ENCODE measurements around the gene FAM153A.
"Not testable (repeated sequence)": the region's sequence is repeated elsewhere in the genome, so short reads cannot be mapped to it uniquely, and the experiment has no call there.

Gene FAM153A

GRCh38 chr5:177724858-177725257 lies 57.8 kb downstream of the FAM153A start:
- H3K4me3 ChIP-seq (ENCODE audit: low read depth in 1 of 2, low read length in 2 of 2); H3K27ac ChIP-seq (ENCODE audit: low read depth, low read length); H3K9me3 ChIP-seq (ENCODE audit: control insufficient read depth in 1 of 2, low read length in 2 of 2); H3K9ac ChIP-seq (ENCODE audit: low read depth in 1 of 2, low read length in 2 of 2); H3K4me1 ChIP-seq (ENCODE audit: control insufficient read depth in 1 of 2, insufficient read depth in 2 of 2, low read length in 2 of 2); H3K36me3 ChIP-seq (ENCODE audit: control insufficient read depth in 1 of 2, insufficient read depth in 2 of 2, low read length in 2 of 2); H3K27me3 ChIP-seq (ENCODE audit: control insufficient read depth in 1 of 2, insufficient read depth in 2 of 2, low read length in 2 of 2): not testable (repeated sequence)

- not testable (repeated sequence) for H3K4me3 ChIP-seq (ENCODE audit: low read depth in 1 of 2, low read length in 2 of 2); H3K27ac ChIP-seq (ENCODE audit: low read depth, low read length); H3K4me1 ChIP-seq (ENCODE audit: control insufficient read depth in 1 of 2, insufficient read depth in 2 of 2, low read length in 2 of 2); H3K27me3 ChIP-seq (ENCODE audit: control insufficient read depth in 1 of 2, insufficient read depth in 2 of 2, low read length in 2 of 2); H3K9me3 ChIP-seq (ENCODE audit: control insufficient read depth in 1 of 2, low read length in 2 of 2); H3K36me3 ChIP-seq (ENCODE audit: control insufficient read depth in 1 of 2, insufficient read depth in 2 of 2, low read length in 2 of 2); H3K9ac ChIP-seq (ENCODE audit: low read depth in 1 of 2, low read length in 2 of 2)
Measured at GRCh38 chr5:177723831-177724485, 58.7 kb downstream of the FAM153A start.

- H3K27me3 ChIP-seq (ENCODE audit: control insufficient read depth in 1 of 2, insufficient read depth in 2 of 2, low read length in 2 of 2); H3K27ac ChIP-seq (ENCODE audit: low read depth, low read length); H3K9ac ChIP-seq (ENCODE audit: low read depth in 1 of 2, low read length in 2 of 2); H3K9me3 ChIP-seq (ENCODE audit: control insufficient read depth in 1 of 2, low read length in 2 of 2); H3K36me3 ChIP-seq (ENCODE audit: control insufficient read depth in 1 of 2, insufficient read depth in 2 of 2, low read length in 2 of 2); H3K4me1 ChIP-seq (ENCODE audit: control insufficient read depth in 1 of 2, insufficient read depth in 2 of 2, low read length in 2 of 2); H3K4me3 ChIP-seq (ENCODE audit: low read depth in 1 of 2, low read length in 2 of 2): not testable (repeated sequence)
Measured at GRCh38 chr5:177722829-177723228, 59.9 kb downstream of the FAM153A start.

DNA sequence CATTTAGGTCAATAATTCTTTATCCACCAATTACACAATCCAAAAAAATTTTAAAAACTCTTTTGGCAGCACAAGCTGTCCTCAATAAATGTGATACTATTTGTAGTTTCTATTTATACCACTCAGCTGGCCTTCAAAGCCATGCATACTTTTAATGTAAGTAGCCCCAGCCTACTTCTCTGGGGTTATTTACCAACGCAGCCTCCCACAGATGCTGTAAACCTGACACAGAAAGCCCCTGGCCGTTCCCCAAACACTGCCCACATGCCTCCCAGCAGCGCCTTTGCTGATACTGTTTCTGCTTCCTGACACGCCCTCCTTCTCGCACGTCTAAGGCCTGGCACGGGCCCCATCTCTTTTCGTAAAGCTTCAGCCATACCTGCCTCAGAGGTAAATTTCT lies 62.7 kb downstream of the FAM153A start:
- H3K4me3 ChIP-seq (ENCODE audit: low read depth in 1 of 2, low read length in 2 of 2); H3K9me3 ChIP-seq (ENCODE audit: control insufficient read depth in 1 of 2, low read length in 2 of 2); H3K36me3 ChIP-seq (ENCODE audit: control insufficient read depth in 1 of 2, insufficient read depth in 2 of 2, low read length in 2 of 2); H3K27ac ChIP-seq (ENCODE audit: low read depth, low read length); H3K27me3 ChIP-seq (ENCODE audit: control insufficient read depth in 1 of 2, insufficient read depth in 2 of 2, low read length in 2 of 2); H3K4me1 ChIP-seq (ENCODE audit: control insufficient read depth in 1 of 2, insufficient read depth in 2 of 2, low read length in 2 of 2); H3K9ac ChIP-seq (ENCODE audit: low read depth in 1 of 2, low read length in 2 of 2): not testable (repeated sequence)

DNA sequence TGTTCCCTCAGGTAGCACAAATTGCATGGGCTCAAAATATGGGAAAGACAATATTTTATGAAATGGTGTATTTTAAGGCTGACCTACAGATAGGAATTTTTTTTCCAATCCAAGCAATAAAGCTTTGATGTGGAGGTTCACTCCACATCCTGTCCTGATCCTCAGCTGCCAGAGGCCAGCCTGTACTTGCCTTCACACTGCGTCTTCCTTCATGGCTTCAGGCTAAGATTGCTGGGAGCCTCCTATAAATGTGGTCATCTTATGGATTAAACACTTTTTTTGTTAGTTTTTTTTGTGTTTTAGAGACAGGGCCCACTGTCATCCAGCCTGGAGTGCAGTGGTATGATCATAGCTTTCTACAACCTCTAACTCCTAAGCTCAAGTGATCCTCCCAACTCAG lies 67.3 kb downstream of the FAM153A start:
- not testable (repeated sequence) for H3K9ac ChIP-seq (ENCODE audit: low read depth in 1 of 2, low read length in 2 of 2)

GRCh38 chr5:177696100-177696499 lies 86.6 kb downstream of the FAM153A start:
- H3K36me3 ChIP-seq (ENCODE audit: control insufficient read depth in 1 of 2, insufficient read depth in 2 of 2, low read length in 2 of 2); H3K9me3 ChIP-seq (ENCODE audit: control insufficient read depth in 1 of 2, low read length in 2 of 2); H3K27me3 ChIP-seq (ENCODE audit: control insufficient read depth in 1 of 2, insufficient read depth in 2 of 2, low read length in 2 of 2); H3K4me3 ChIP-seq (ENCODE audit: low read depth in 1 of 2, low read length in 2 of 2); H3K4me1 ChIP-seq (ENCODE audit: control insufficient read depth in 1 of 2, insufficient read depth in 2 of 2, low read length in 2 of 2); H3K27ac ChIP-seq (ENCODE audit: low read depth, low read length); H3K9ac ChIP-seq (ENCODE audit: low read depth in 1 of 2, low read length in 2 of 2): not testable (repeated sequence)

More for the DNA sequence above, 67.3 kb downstream of the FAM153A start:
- H3K27me3 ChIP-seq (ENCODE audit: control insufficient read depth in 1 of 2, insufficient read depth in 2 of 2, low read length in 2 of 2); H3K36me3 ChIP-seq (ENCODE audit: control insufficient read depth in 1 of 2, insufficient read depth in 2 of 2, low read length in 2 of 2); H3K27ac ChIP-seq (ENCODE audit: low read depth, low read length); H3K9me3 ChIP-seq (ENCODE audit: control insufficient read depth in 1 of 2, low read length in 2 of 2); H3K4me3 ChIP-seq (ENCODE audit: low read depth in 1 of 2, low read length in 2 of 2); H3K4me1 ChIP-seq (ENCODE audit: control insufficient read depth in 1 of 2, insufficient read depth in 2 of 2, low read length in 2 of 2): not testable (repeated sequence)

DNA sequence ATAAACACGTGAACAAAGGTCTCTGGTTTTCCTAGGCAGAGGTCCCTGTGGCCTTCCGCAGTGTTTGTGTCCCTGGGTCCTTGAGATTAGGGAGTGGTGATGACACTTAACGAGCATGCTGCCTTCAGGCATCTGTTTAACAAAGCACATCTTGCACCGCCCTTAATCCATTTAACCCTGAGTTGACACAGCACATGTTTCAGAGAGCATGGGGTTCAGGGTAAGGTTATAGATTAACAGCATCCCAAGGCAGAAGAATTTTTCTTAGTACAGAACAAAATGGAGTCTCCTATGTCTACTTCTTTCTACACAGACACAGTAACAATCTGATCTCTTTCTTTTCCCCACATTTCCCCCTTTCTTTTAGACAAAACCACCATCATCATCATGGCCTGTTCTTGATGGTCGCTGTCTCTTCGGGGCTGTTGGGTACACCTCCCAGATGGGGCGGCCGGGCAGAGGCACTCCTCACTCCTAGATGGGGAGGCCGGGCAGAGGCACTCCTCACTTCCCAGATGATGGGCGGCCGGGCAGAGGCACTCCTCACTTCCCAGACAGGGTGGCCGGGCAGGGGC lies 87.3 kb downstream of the FAM153A start:
- not testable (repeated sequence) for H3K27ac ChIP-seq (ENCODE audit: low read depth, low read length); H3K4me1 ChIP-seq (ENCODE audit: control insufficient read depth in 1 of 2, insufficient read depth in 2 of 2, low read length in 2 of 2); H3K27me3 ChIP-seq (ENCODE audit: control insufficient read depth in 1 of 2, insufficient read depth in 2 of 2, low read length in 2 of 2); H3K36me3 ChIP-seq (ENCODE audit: control insufficient read depth in 1 of 2, insufficient read depth in 2 of 2, low read length in 2 of 2); H3K9me3 ChIP-seq (ENCODE audit: control insufficient read depth in 1 of 2, low read length in 2 of 2); H3K4me3 ChIP-seq (ENCODE audit: low read depth in 1 of 2, low read length in 2 of 2); H3K9ac ChIP-seq (ENCODE audit: low read depth in 1 of 2, low read length in 2 of 2)

DNA sequence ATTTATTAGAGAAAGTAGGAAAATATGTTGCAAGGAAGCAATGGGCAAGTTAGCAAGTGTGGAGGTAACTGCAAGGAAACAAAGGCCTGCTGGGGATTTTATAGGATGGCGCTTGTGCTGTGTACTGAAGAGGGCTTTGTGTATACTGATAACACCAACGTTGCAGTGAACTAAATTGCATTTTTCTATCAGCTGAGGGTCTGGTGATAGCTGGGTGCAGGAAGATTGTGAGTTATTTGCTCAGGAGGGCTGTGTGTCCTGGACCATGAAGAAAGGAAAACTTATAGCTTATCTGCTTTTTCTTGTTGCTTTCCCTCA lies 88.2 kb downstream of the FAM153A start:
- H3K9ac ChIP-seq (ENCODE audit: low read depth in 1 of 2, low read length in 2 of 2); H3K9me3 ChIP-seq (ENCODE audit: control insufficient read depth in 1 of 2, low read length in 2 of 2); H3K4me3 ChIP-seq (ENCODE audit: low read depth in 1 of 2, low read length in 2 of 2); H3K27ac ChIP-seq (ENCODE audit: low read depth, low read length); H3K27me3 ChIP-seq (ENCODE audit: control insufficient read depth in 1 of 2, insufficient read depth in 2 of 2, low read length in 2 of 2); H3K36me3 ChIP-seq (ENCODE audit: control insufficient read depth in 1 of 2, insufficient read depth in 2 of 2, low read length in 2 of 2); H3K4me1 ChIP-seq (ENCODE audit: control insufficient read depth in 1 of 2, insufficient read depth in 2 of 2, low read length in 2 of 2): not testable (repeated sequence)

GRCh38 chr5:177693671-177694517 lies 88.8 kb downstream of the FAM153A start:
- not testable (repeated sequence) for H3K4me3 ChIP-seq (ENCODE audit: low read depth in 1 of 2, low read length in 2 of 2); H3K27me3 ChIP-seq (ENCODE audit: control insufficient read depth in 1 of 2, insufficient read depth in 2 of 2, low read length in 2 of 2); H3K4me1 ChIP-seq (ENCODE audit: control insufficient read depth in 1 of 2, insufficient read depth in 2 of 2, low read length in 2 of 2); H3K27ac ChIP-seq (ENCODE audit: low read depth, low read length); H3K9ac ChIP-seq (ENCODE audit: low read depth in 1 of 2, low read length in 2 of 2); H3K36me3 ChIP-seq (ENCODE audit: control insufficient read depth in 1 of 2, insufficient read depth in 2 of 2, low read length in 2 of 2); H3K9me3 ChIP-seq (ENCODE audit: control insufficient read depth in 1 of 2, low read length in 2 of 2)

DNA sequence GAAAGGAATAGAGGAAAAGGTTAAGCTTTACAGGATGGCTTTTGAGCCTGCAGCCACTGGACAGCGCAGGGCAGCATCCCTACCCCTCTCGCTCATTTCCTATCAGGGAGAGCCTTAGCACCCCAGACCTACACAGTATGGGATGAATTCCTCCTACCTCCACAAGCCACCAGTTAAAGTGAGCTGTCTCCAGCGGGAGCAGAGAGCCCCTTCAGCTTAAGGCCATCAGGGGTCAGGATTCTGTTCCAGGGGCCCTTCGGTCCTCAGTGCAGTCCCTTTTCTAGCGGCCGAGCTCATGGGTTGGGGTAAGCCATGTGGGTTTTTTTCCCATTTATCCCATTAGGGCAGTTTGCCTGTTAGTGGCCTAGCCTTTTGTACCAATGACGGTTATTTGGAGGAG lies 89.7 kb downstream of the FAM153A start:
- not testable (repeated sequence) for H3K4me3 ChIP-seq (ENCODE audit: low read depth in 1 of 2, low read length in 2 of 2); H3K4me1 ChIP-seq (ENCODE audit: control insufficient read depth in 1 of 2, insufficient read depth in 2 of 2, low read length in 2 of 2); H3K9me3 ChIP-seq (ENCODE audit: control insufficient read depth in 1 of 2, low read length in 2 of 2); H3K36me3 ChIP-seq (ENCODE audit: control insufficient read depth in 1 of 2, insufficient read depth in 2 of 2, low read length in 2 of 2); H3K27me3 ChIP-seq (ENCODE audit: control insufficient read depth in 1 of 2, insufficient read depth in 2 of 2, low read length in 2 of 2); H3K9ac ChIP-seq (ENCODE audit: low read depth in 1 of 2, low read length in 2 of 2); H3K27ac ChIP-seq (ENCODE audit: low read depth, low read length)

Data from duodenal mucosa (tissue), 2 donors.